Measurements from ENCODE around the gene TAF3. TPM values are rescaled to one million over a fixed set of nuclear protein-coding genes. Genes with fewer than 3 reads are reported as not detected.

TAF3 gene
- total RNA-seq, 1 donor from 2014 or later = 4.6 TPM

DNA sequence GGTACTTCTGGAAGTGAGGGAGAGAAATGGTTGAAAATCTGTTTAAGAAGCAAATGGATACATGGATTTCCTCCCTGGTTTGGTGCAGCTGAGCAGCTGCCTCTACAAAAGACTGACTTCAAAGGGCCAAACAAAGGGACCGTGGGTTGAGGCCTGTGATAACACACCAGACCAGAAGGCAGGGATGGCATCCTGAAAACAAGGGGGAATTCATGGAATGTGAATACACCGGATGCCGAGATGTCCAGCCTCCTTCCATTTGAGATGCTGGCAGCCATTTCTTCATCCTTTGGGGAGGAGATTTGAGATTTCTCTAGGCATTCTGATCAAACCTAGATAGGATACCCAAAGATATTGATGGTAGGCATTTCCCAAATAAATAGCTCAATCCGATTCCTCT, 36.9 kb downstream of the TAF3 start:
- peaks cover 10% of the 10 kb centered on the region for H3K4me1 ChIP-seq

DNA sequence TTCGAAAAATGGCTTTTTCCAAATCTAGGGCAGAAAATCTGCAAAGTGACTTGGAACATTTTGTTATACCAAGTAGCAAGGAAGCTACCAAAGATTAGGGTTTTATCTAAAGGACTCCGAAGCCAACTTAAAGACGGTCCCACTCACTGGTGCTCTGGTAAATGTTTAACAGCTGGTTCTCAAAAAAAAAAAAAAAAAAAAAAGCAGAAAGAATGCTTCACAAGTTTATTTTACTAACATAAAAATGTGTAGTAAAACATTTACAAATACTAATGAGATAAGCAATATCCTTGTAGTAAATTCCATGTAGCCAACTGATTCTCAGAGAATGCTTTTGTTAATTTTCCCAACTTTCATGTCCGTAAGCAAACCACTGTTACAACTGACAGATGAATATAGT, 38.4 kb downstream of the TAF3 start:
- H3K36me3 ChIP-seq = peaks cover 5% of the 10 kb centered on the region
- no peaks in the 10 kb centered on the region for H3K27me3 ChIP-seq
- no peaks in the 10 kb centered on the region for H4K20me1 ChIP-seq (ENCODE audit: low read depth)
- Mint-ChIP-seq H3K27ac (no peak overlapping the region), H3K36me3 (peaks cover 7% of the 10 kb centered on the region), H3K4me3 (no peak overlapping the region), H3K4me1 (peaks cover 5% of the 10 kb centered on the region), H3K27me3 (ENCODE audit: insufficient read depth, low read depth) (peaks cover 4% of the 10 kb centered on the region), H3K9me3 (peaks cover 28% of the 10 kb centered on the region)
- TF ChIP-seq EZH2 (IDR thresholded peaks at IDR 0.05) = no peak
- TF ChIP-seq, protein P1, sequence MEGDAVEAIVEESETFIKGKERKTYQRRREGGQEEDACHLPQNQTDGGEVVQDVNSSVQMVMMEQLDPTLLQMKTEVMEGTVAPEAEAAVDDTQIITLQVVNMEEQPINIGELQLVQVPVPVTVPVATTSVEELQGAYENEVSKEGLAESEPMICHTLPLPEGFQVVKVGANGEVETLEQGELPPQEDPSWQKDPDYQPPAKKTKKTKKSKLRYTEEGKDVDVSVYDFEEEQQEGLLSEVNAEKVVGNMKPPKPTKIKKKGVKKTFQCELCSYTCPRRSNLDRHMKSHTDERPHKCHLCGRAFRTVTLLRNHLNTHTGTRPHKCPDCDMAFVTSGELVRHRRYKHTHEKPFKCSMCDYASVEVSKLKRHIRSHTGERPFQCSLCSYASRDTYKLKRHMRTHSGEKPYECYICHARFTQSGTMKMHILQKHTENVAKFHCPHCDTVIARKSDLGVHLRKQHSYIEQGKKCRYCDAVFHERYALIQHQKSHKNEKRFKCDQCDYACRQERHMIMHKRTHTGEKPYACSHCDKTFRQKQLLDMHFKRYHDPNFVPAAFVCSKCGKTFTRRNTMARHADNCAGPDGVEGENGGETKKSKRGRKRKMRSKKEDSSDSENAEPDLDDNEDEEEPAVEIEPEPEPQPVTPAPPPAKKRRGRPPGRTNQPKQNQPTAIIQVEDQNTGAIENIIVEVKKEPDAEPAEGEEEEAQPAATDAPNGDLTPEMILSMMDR (IDR thresholded peaks at IDR 0.05) = no peak
- TF ChIP-seq EZH2phosphoT487 (IDR thresholded peaks at IDR 0.05) = no peak
- peaks cover 6% of the 10 kb centered on the region for H3K9me3 ChIP-seq (ENCODE audit: low read depth)
- DNase-seq (ENCODE audit: low spot score) = no peak
- H3K4me1 ChIP-seq = peaks cover 10% of the 10 kb centered on the region
- no peak overlapping the region for H3K4me3 ChIP-seq
- H3K27ac ChIP-seq = no peak overlapping the region
- no peak overlapping the region for H3K9ac ChIP-seq
- H3K4me2 ChIP-seq = no peak overlapping the region
- H3F3A ChIP-seq (ENCODE audit: low read depth) = peaks cover 11% of the 10 kb centered on the region
- no peak overlapping the region for H2AFZ ChIP-seq (replicated peaks)
- peaks cover 40% of the 10 kb centered on the region for H3K79me2 ChIP-seq (ENCODE audit: low read depth)

More for the DNA sequence above, 36.9 kb downstream of the TAF3 start:
- H3K9me3 Mint-ChIP-seq = peaks cover 16% of the 10 kb centered on the region
- H3K36me3 Mint-ChIP-seq = peaks cover 3% of the 10 kb centered on the region
- Histone ChIP-seq H3K9ac (no peak overlapping the region), H3K79me2 (ENCODE audit: low read depth) (peaks cover 36% of the 10 kb centered on the region), H3F3A (ENCODE audit: low read depth) (peaks cover 11% of the 10 kb centered on the region), H3K9me3 (ENCODE audit: low read depth) (no peaks in the 10 kb centered on the region), H3K27ac (peak overlapping the region; percentile 64), H3K36me3 (no peaks in the 10 kb centered on the region), H2AFZ (replicated peaks) (no peak overlapping the region), H3K27me3 (no peaks in the 10 kb centered on the region), H4K20me1 (ENCODE audit: low read depth) (no peaks in the 10 kb centered on the region), H3K4me3 (no peak overlapping the region), H3K4me2 (no peak overlapping the region)
- DNase-seq (ENCODE audit: low spot score) = peak; percentile 79
- TF ChIP-seq, protein P1 (IDR thresholded peaks at IDR 0.05) = no peak
- TF ChIP-seq EZH2 (IDR thresholded peaks at IDR 0.05) (no peak), EZH2phosphoT487 (IDR thresholded peaks at IDR 0.05) (no peak)
- no peak overlapping the region for H3K4me3 Mint-ChIP-seq
- H3K27me3 Mint-ChIP-seq (ENCODE audit: insufficient read depth, low read depth) = peaks cover 4% of the 10 kb centered on the region
- no peak overlapping the region for H3K27ac Mint-ChIP-seq
- peaks cover 8% of the 10 kb centered on the region for H3K4me1 Mint-ChIP-seq

DNA sequence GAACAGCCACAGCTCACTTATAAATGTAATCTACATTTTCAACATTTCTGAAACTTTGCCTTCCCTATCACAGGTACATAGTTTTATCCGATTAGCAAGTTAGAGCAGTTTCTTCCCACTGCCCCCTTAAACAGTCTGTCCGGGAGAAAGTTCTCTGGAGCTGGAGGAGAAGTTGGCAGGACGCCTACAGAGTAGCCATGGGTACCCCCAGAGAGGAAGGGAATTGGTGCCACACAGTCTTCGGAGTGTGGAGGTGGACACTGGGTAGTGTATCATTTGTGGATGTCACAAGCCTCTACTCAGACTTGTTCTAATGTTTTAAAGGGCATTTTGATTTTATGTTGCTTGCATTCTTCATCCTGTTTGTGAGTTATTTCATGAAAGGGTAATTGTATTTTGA, 39.0 kb downstream of the TAF3 start:
- H3K36me3 Mint-ChIP-seq = peaks cover 10% of the 10 kb centered on the region
- H3K4me1 Mint-ChIP-seq = peaks cover 5% of the 10 kb centered on the region
- peaks cover 11% of the 10 kb centered on the region for H3K36me3 ChIP-seq
- no peak overlapping the region for H3K4me3 ChIP-seq
- H4K20me1 ChIP-seq (ENCODE audit: low read depth) = no peaks in the 10 kb centered on the region
- H3K9me3 Mint-ChIP-seq = peaks cover 33% of the 10 kb centered on the region
- peaks cover 43% of the 10 kb centered on the region for H3K79me2 ChIP-seq (ENCODE audit: low read depth)
- TF ChIP-seq, protein P1 (IDR thresholded peaks at IDR 0.05) = no peak
- TF ChIP-seq EZH2phosphoT487 (IDR thresholded peaks at IDR 0.05) = no peak
- TF ChIP-seq EZH2 (IDR thresholded peaks at IDR 0.05) = no peak
- H3K4me3 Mint-ChIP-seq = no peak overlapping the region
- no peak overlapping the region for H3K27ac ChIP-seq
- H3K4me1 ChIP-seq = peaks cover 10% of the 10 kb centered on the region
- DNase-seq (ENCODE audit: low spot score) = no peak
- no peak overlapping the region for H2AFZ ChIP-seq (replicated peaks)
- H3K4me2 ChIP-seq = no peak overlapping the region
- H3K27ac Mint-ChIP-seq = no peak overlapping the region
- H3F3A ChIP-seq (ENCODE audit: low read depth) = peaks cover 11% of the 10 kb centered on the region
- no peaks in the 10 kb centered on the region for H3K27me3 ChIP-seq
- H3K9ac ChIP-seq = no peak overlapping the region
- peaks cover 12% of the 10 kb centered on the region for H3K9me3 ChIP-seq (ENCODE audit: low read depth)
- H3K27me3 Mint-ChIP-seq (ENCODE audit: insufficient read depth, low read depth) = peaks cover 4% of the 10 kb centered on the region

Measured in neural progenitor cell (in vitro differentiated cells).